SJSA1 (cell line): Measurements from ENCODE around the gene ZNF445. TPM values are rescaled to one million over a fixed set of nuclear protein-coding genes. Genes with fewer than 3 reads are reported as not detected.
"Not testable (repeated sequence)": the region's sequence is repeated elsewhere in the genome, so short reads cannot be mapped to it uniquely, and the experiment has no call there.

Source experiments
- DNase-seq, 2 experiments: peaks; one replicate each; pipeline ENCODE4 v3.0.0-alpha.2; 2015 to 2020; ENCODE audit warnings: low spot score in 2 of 2, low read depth in 1 of 2
- H3K27ac ChIP-seq: fragments of 250-450 bp; sonication (Bioruptor Pico); 2 replicates; pipeline ENCODE4 v1.5.1; 2020; ENCODE audit warnings: mild to moderate bottlenecking, moderate library complexity
- H3K27me3 ChIP-seq: fragments of 250-450 bp; sonication (Bioruptor Pico); replicated peaks from 2 replicates; pipeline ENCODE4 v1.5.1; 2020; ENCODE audit warnings: mild to moderate bottlenecking, moderate library complexity
- H3K36me3 ChIP-seq: fragments of 250-450 bp; sonication (Bioruptor Pico); 2 replicates; pipeline ENCODE4 v1.5.1; 2020; ENCODE audit warnings: mild to moderate bottlenecking
- H3K4me1 ChIP-seq: fragments of 250-450 bp; sonication (Bioruptor Pico); replicated peaks from 2 replicates; pipeline ENCODE4 v1.6.1; 2021; ENCODE audit warnings: mild to moderate bottlenecking
- H3K4me3 ChIP-seq: fragments of 250-450 bp; sonication (Bioruptor Pico); 2 replicates; pipeline ENCODE4 v1.5.1; 2020; ENCODE audit warnings: mild to moderate bottlenecking
- H3K9me3 ChIP-seq: fragments of 250-450 bp; sonication (Bioruptor Pico); replicated peaks from 2 replicates; pipeline ENCODE4 v1.5.1; 2020; ENCODE audit warnings: mild to moderate bottlenecking
- total RNA-seq: library from RNA; depleted of rRNA; stranded (reverse); fragments of >200 nt; shearing (Covaris generic); gene quantifications from 2 replicates; pipeline ENCODE4 v1.2.3, GENCODE V29; 2014

Gene ZNF445
- total RNA-seq, 1 experiment from 2014 or later, result 5.8 TPM

DNA sequence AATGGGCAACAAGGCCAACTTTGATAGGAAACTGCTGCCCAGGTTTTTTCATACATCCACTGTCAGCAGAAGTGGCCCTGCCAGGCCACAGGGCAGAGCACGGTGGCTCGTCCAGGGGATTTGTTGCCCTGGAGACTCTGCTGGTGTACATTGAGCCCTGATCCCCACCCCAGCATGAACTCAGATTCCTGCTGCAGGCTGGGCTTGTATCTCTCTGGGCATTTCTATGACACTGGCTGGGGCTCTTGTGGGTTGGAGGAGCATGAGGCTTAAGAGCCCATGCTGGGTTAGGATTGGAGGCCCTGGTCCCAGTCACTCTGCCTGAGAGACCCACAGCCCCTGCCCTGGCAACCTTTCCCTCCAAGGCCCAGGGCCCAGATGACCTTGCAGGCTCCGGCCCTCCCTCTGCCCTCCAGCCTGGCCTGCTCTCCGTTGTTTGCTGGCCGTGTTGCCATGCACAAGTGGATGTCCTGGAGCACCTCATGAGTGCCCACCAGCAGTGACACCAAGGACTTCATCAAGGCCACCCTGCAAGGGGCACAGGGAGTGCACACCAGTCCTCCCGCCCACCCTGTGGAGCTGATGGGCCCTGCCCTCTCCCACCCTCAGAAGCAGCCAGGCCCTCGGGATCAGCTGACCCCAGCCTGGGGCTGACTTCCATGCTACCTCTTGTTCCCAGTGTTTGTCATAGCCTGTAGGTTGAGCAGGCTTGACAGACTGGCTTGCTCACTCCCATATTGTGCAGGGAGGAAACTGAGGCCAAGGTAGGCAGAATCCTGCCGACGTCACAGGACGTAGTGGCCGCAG, 58.2 kb downstream of the ZNF445 start:
- Histone ChIP-seq H3K36me3 (no peaks in the 10 kb centered on the region), H3K9me3 (no peaks in the 10 kb centered on the region), H3K27me3 (no peaks in the 10 kb centered on the region), H3K4me1 (no peaks in the 10 kb centered on the region), H3K4me3 (no peak overlapping the region), H3K27ac (no peak overlapping the region)
- DNase-seq, result no peak

DNA sequence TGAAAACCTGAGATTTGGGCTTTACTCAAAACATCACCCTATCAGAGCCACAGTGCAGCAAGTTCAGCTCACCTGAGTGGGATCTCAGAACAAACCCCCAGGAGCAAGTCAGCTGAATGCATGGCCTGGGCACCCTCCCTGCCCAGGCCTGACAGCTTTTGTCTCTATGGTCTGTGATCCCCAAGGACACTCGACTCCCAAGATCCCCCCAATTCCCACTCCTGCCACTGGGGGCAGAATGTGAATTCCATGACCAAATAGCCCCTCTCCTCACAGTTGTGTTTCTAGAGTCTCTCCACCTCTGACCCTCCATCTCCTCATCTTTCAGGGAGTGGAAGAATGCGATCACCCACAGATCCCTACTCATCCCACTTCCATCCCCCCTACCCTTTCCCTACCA, 58.9 kb downstream of the ZNF445 start:
- H3K27me3 ChIP-seq, result no peaks in the 10 kb centered on the region
- peak in 1 of 2 experiments; percentile 22 for DNase-seq
- no peak overlapping the region for H3K27ac ChIP-seq
- H3K9me3 ChIP-seq, result no peaks in the 10 kb centered on the region
- no peaks in the 10 kb centered on the region for H3K4me1 ChIP-seq
- no peaks in the 10 kb centered on the region for H3K36me3 ChIP-seq
- no peak overlapping the region for H3K4me3 ChIP-seq

DNA sequence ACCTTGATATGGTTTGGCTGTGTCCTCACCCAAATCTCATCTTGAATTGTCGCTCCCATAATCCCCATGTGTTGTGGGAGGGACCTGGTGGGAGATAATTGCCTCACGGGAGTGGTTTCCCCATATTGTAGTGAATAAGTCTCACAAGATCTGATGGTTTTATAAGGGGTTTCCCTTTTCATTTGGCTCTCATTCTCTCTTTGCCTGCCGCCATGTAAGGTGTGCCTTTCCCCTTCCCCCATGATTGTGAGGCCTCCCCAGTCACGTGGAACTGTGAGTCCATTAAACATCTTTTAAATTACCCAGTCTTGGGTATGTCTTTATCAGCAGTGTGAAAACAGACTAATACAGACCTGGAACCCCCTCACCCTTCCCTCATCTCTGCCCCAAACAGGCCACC, 59.4 kb downstream of the ZNF445 start:
- DNase-seq, H3K27me3 ChIP-seq, H3K9me3 ChIP-seq, H3K4me1 ChIP-seq, H3K4me3 ChIP-seq, H3K27ac ChIP-seq, H3K36me3 ChIP-seq: not testable (repeated sequence)

DNA sequence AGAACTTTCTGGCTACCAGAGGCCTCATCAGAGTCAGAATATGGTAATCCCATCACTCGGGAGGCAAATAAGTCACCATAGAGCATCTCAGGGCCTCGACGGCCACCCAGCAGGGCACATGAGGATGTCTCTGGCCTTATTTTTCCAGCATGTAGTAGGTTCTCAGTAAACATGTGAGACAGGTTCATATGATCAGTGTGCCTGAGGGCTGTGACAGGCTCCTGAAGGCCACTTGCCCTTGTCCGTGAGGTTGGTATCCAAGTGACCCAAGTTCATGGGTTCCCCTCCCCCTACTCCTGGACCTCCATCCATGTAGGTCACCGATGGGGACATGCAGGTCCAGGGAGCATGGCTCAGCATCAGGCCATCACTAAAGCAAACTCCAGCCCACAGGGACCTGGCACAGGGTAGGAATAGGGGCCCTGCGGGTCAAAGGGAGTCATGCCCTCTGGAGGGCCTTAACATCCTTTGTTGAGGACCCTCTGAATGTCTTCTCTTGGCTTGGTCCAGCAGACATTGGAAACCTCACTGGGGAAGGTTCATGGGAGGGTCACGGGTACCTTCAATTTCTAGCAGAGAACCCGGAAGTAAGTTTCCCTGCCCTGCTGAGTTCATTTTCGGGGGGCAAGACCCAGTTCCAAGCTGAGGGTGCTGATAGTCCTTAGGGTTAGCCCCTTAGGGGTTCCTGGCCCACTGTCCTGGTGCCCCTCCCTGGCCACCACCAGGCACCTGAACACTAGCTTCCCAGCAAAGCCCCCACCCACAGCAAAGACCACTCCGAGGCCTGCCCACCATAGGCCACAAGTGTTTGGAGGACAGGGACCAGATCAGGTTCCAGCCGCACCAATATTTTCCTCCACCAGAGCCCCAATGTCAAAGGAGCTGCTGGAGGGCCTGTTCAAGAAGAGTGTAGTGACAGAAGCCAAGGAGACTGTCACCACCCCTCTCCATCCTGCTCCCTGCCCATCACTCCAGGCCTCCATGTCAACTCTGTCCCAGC, 61.1 kb downstream of the ZNF445 start:
- H3K4me3 ChIP-seq, result no peak overlapping the region
- no peak overlapping the region for H3K27ac ChIP-seq
- no peaks in the 10 kb centered on the region for H3K9me3 ChIP-seq
- no peaks in the 10 kb centered on the region for H3K4me1 ChIP-seq
- no peaks in the 10 kb centered on the region for H3K36me3 ChIP-seq
- no peak for DNase-seq
- H3K27me3 ChIP-seq, result no peaks in the 10 kb centered on the region

DNA sequence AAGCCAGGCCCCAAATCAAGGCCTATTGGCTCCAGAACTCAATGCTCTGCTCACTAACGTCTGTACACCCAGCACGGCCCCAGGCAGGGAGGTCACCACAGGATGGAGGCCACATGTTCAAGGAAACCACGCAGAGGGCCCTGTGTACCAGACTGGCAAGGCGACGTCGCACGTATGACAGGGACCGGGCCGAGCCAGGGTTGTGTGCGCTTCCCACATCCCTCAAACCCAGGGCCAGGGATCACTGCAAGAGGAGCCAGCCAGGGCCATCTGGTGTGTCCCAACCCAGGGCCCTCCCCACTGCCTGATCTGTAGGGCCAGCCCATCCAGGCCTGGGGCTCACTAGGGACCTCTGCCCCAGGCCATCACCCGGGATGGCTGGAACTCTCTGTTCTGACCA, 62.0 kb downstream of the ZNF445 start:
- Histone ChIP-seq H3K27me3 (no peaks in the 10 kb centered on the region), H3K4me1 (no peaks in the 10 kb centered on the region), H3K36me3 (no peaks in the 10 kb centered on the region), H3K9me3 (no peaks in the 10 kb centered on the region), H3K4me3 (no peak overlapping the region), H3K27ac (no peak overlapping the region)
- no peak for DNase-seq

DNA sequence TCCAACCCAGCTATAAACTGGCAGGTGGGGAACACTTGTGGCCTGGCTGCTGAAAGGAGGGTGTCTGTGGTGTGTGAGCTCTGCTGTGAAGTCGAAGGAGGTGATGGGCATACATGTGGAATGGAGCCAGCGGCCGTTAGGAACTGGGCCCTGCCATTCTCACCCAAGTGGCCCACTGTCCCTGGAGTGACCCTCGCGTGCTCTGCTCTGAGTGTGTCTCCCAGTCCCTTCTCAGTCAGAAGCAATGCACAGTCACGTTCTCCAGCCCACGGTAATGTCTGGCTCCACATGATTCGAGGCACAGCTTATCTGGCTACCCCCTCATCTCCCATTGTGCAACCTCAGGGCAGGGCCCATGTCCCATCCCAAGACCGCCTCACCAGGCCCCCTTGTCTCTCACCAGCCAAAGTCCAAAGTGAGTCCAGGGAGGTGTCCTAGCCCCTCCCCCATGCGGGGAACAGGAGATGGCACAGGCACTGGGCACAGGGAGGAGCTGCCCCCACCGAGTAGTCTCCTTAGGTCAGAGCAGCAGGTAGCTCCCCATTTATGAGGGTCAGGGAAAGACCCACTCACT, 62.9 kb downstream of the ZNF445 start:
- Histone ChIP-seq H3K9me3 (no peaks in the 10 kb centered on the region), H3K27ac (no peak overlapping the region), H3K4me3 (no peak overlapping the region), H3K4me1 (no peaks in the 10 kb centered on the region), H3K36me3 (no peaks in the 10 kb centered on the region), H3K27me3 (no peaks in the 10 kb centered on the region)
- DNase-seq, result no peak

DNA sequence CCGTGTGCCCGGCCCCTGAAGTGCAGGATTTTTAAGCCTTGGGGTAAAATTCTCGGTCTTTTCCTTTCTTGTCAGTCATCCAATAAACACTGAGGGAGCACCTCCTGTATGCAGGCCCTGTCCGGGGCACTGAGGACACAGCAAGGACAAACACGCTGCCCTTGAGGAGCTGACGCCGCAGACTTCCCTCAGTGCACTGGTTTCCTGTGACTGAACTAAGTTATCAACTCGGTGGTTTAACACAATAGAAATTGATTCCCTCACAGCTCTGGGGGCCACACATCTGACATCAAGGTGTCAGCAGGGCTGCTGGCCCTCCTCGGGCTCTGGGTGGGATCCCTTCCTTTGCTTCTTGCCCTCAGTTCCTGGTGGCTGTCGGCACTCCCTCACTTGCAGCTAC, 65.1 kb downstream of the ZNF445 start:
- Histone ChIP-seq H3K4me3 (no peak overlapping the region), H3K27ac (no peak overlapping the region), H3K9me3 (no peaks in the 10 kb centered on the region), H3K4me1 (no peaks in the 10 kb centered on the region), H3K27me3 (no peaks in the 10 kb centered on the region), H3K36me3 (no peaks in the 10 kb centered on the region)
- no peak for DNase-seq

DNA sequence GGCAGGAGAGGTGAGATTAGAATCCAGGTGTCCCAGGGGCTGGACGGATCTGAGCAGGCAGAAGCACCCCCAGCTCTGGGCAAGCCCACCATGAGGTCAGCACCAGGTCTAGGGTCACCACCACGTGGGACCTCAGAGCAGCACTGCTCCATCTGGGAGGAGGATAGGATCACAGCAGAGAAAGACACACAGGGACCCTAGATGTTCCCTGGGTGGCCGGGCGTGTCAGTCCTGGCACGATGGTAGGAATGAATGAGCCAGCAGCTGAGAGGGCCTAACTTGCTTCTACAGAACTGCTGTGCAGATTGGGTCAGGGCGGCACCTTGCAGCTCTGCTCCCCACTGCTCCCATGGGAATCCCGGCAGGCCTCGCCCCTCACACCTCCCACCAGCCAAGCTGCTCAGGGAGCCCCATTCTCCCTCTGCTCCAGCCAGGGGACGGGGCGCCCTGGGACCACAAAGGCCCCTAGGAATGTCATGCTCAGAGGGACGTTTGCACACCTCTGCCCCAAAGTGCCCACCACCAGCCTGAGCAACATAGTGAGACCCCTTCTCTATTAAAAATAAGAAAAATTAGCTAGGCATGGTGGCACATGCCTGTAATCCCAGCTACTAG, 66.3 kb downstream of the ZNF445 start:
- Histone ChIP-seq H3K4me3 (no peak overlapping the region), H3K27me3 (no peaks in the 10 kb centered on the region), H3K27ac (no peak overlapping the region), H3K36me3 (no peaks in the 10 kb centered on the region), H3K9me3 (no peaks in the 10 kb centered on the region), H3K4me1 (no peaks in the 10 kb centered on the region)
- no peak for DNase-seq

GRCh38 chr3:44409640-44410410, 67.6 kb downstream of the ZNF445 start:
- Histone ChIP-seq H3K9me3 (no peaks in the 10 kb centered on the region), H3K36me3 (no peaks in the 10 kb centered on the region), H3K27ac (no peak overlapping the region), H3K4me1 (no peaks in the 10 kb centered on the region), H3K27me3 (no peaks in the 10 kb centered on the region), H3K4me3 (no peak overlapping the region)
- no peak for DNase-seq

DNA sequence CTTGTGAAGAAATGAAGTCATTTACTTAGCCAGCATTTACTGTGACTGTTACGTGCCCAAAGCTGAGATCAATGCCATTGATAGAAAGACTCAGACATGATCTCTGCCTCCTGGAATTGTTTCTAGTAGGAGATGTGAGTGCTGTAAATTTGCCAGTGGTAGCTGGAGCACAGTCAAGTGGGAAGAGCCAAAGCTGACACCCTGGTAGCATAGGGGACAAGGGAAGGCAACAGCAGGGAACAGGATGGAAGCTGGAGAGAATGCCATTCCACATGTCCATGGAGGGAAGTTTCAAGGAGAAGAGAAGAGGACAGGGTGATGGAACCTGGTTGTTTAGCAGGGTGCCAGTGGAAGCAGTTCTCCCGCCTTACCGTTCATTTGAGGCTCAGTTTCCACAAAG, 74.9 kb downstream of the ZNF445 start:
- DNase-seq, result no peak
- Histone ChIP-seq H3K27me3 (no peaks in the 10 kb centered on the region), H3K4me1 (no peaks in the 10 kb centered on the region), H3K9me3 (no peaks in the 10 kb centered on the region), H3K27ac (no peak overlapping the region), H3K4me3 (no peak overlapping the region), H3K36me3 (no peaks in the 10 kb centered on the region)

- Histone ChIP-seq H3K4me1 (no peaks in the 10 kb centered on the region), H3K9me3 (no peaks in the 10 kb centered on the region), H3K36me3 (no peaks in the 10 kb centered on the region), H3K4me3 (no peak overlapping the region), H3K27me3 (no peaks in the 10 kb centered on the region), H3K27ac (no peak overlapping the region)
- DNase-seq, result no peak
These were observed 76.7 kb downstream of the ZNF445 start for GRCh38 chr3:44400771-44401170.

DNA sequence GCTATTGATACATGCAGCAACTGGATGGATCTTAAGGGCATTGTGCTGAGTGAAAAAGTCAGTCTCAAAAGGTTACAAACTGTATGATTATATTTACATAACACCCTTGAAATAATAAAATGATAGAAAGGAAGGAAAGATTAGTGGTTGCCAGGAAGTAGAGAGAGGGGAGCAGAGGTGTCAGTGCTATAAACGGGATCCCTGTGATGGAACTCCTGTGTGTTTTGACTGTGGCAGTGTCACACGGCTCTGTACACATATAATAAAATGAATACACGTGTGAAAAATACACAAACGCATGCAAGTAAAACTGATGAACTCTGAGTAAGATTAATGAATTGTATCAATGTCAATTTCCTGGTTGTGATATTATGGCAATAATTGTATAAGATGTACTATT, 78.6 kb downstream of the ZNF445 start:
- Histone ChIP-seq H3K27me3 (no peaks in the 10 kb centered on the region), H3K4me1 (no peaks in the 10 kb centered on the region), H3K27ac (no peak overlapping the region), H3K36me3 (no peaks in the 10 kb centered on the region), H3K9me3 (no peaks in the 10 kb centered on the region), H3K4me3 (no peak overlapping the region)
- DNase-seq, result no peak

DNA sequence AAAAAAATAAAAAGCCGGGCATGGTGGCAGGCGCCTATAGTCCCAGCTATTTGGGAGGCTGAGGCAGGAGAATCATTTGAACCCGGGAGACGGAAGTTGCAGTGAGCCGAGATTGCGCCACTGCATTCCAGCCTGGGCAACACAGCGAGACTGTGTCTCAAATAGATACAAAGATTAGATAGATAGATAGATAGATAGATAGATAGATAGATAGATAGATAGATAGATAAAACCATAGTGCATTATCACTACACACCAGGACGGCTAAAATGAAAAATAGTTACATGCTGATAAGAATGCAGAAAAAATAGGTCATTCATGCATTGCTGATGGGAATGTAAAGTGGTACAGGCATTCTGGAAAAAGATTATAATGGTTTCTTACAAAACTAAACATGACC, 79.2 kb downstream of the ZNF445 start:
- H3K4me1 ChIP-seq, H3K27ac ChIP-seq, DNase-seq, H3K4me3 ChIP-seq, H3K36me3 ChIP-seq, H3K27me3 ChIP-seq, H3K9me3 ChIP-seq: not testable (repeated sequence)
